ENCODE results near the gene SLC38A6. TPM values are rescaled to one million over a fixed set of nuclear protein-coding genes. Genes with fewer than 3 reads are reported as not detected.
"Not testable (repeated sequence)": the region's sequence is repeated elsewhere in the genome, so short reads cannot be mapped to it uniquely, and the experiment has no call there.

Gene SLC38A6
- total RNA-seq, 2 donors from 2014 or later, result 5.9 to 9.3 TPM

GRCh38 chr14:61064210-61064609, 83.2 kb downstream of the SLC38A6 start:
- intact Hi-C loops (cut with DNase I), result no loop called here
- ATAC-seq (no peak), DNase-seq (no peak)
- H3K27me3 ChIP-seq, result no peaks in the 10 kb centered on the region
- no peak overlapping the region for H3K27ac ChIP-seq
- TF ChIP-seq POLR2A (IDR thresholded peaks at IDR 0.05), result no peak
- TF ChIP-seq, protein P1, sequence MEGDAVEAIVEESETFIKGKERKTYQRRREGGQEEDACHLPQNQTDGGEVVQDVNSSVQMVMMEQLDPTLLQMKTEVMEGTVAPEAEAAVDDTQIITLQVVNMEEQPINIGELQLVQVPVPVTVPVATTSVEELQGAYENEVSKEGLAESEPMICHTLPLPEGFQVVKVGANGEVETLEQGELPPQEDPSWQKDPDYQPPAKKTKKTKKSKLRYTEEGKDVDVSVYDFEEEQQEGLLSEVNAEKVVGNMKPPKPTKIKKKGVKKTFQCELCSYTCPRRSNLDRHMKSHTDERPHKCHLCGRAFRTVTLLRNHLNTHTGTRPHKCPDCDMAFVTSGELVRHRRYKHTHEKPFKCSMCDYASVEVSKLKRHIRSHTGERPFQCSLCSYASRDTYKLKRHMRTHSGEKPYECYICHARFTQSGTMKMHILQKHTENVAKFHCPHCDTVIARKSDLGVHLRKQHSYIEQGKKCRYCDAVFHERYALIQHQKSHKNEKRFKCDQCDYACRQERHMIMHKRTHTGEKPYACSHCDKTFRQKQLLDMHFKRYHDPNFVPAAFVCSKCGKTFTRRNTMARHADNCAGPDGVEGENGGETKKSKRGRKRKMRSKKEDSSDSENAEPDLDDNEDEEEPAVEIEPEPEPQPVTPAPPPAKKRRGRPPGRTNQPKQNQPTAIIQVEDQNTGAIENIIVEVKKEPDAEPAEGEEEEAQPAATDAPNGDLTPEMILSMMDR (IDR thresholded peaks at IDR 0.05), result no peak
- no peaks in the 10 kb centered on the region for H3K36me3 ChIP-seq (replicated peaks in 1 of 2; ENCODE audit: insufficient read depth in 1 of 2, low read depth in 2 of 2)
- no peaks in the 10 kb centered on the region for H3K9me3 ChIP-seq
- 89 to 94% methylated on average over 2 of the region's 2 CpGs for WGBS, 2 donors
- no peak overlapping the region for H3K4me3 ChIP-seq
- H3K4me1 ChIP-seq, result no peaks in the 10 kb centered on the region

DNA sequence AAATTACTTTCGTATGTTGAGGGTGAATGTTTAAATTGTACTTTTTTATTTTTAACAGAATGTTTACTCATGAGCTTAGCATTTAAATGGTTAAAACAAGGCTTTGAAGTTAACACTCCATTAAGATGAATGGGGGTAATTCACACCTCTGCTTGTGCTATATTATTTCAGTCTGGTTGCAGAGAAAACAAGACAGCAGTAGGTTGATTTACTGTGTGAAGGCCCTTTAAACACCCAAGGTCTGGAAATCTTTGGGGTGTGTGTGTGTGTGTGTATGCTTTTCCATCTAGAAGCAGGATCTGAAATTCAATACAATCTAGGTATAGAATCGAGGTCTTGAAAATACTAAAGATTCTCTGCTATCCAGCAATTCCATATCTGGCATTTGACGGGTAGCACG, 83.8 kb downstream of the SLC38A6 start:
- no peak for ATAC-seq
- Histone ChIP-seq H3K4me1 (no peaks in the 10 kb centered on the region), H3K27me3 (no peaks in the 10 kb centered on the region), H3K36me3 (replicated peaks in 1 of 2; ENCODE audit: insufficient read depth in 1 of 2, low read depth in 2 of 2) (no peaks in the 10 kb centered on the region), H3K9me3 (no peaks in the 10 kb centered on the region), H3K4me3 (no peak overlapping the region), H3K27ac (no peak overlapping the region)
- TF ChIP-seq, protein P1 (IDR thresholded peaks at IDR 0.05), result no peak
- TF ChIP-seq POLR2A (IDR thresholded peaks at IDR 0.05), result no peak
- WGBS, 2 donors, result 88 to 94% methylated on average over 4 of the region's 4 CpGs
- intact Hi-C loops (cut with DNase I), result no loop called here
- DNase-seq, result no peak

DNA sequence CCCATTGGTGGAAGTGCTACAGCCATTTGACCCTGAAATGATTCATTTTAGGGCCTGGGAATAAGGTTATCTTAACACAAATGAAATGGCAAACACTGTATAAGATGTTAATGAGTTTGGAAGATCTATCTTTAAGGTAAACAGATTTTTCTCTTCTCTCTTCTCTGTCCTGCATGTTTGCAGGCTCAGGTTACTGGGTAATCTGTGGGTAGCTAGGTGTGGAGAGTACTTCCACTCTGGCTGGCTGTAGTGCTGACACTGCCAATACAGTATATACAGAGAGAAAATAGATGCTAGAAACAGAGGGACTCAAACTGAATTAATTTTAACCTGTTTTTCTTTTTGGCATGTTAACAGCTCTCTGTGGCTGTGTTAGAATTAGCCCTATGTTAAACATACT, 84.6 kb downstream of the SLC38A6 start:
- TF ChIP-seq POLR2A (IDR thresholded peaks at IDR 0.05), result no peak
- TF ChIP-seq, protein P1 (IDR thresholded peaks at IDR 0.05), result no peak
- Histone ChIP-seq H3K9me3 (no peaks in the 10 kb centered on the region), H3K27me3 (no peaks in the 10 kb centered on the region), H3K4me3 (no peak overlapping the region), H3K4me1 (no peaks in the 10 kb centered on the region), H3K27ac (no peak overlapping the region), H3K36me3 (replicated peaks in 1 of 2; ENCODE audit: insufficient read depth in 1 of 2, low read depth in 2 of 2) (no peaks in the 10 kb centered on the region)
- intact Hi-C loops (cut with DNase I), result no loop called here
- DNase-seq (no peak), ATAC-seq (no peak)

DNA sequence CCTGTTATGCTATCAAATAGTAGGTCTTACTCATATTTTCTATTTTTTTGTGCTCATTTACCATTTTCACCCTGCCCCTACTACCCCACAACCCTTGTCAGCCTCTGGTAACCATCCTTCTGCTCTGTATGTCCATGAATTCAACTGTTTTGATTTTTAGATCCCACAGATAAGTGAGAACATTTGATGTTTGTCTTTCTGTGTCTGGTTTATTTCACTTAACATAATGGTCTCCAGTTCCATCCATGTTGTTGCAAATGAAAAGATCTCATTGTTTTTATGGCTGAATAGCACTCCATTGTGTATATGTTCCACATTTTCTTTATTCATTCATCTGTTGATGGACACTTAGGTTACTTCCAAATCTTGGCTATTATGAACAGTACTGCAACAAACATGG, 91.4 kb downstream of the SLC38A6 start:
- intact Hi-C loops (cut with DNase I); H3K27me3 ChIP-seq; H3K9me3 ChIP-seq; H3K27ac ChIP-seq; ATAC-seq; DNase-seq; H3K4me3 ChIP-seq; H3K36me3 ChIP-seq (replicated peaks in 1 of 2; ENCODE audit: insufficient read depth in 1 of 2, low read depth in 2 of 2); H3K4me1 ChIP-seq: not testable (repeated sequence)

GRCh38 chr14:61074852-61075251, 93.8 kb downstream of the SLC38A6 start:
- no peaks in the 10 kb centered on the region for H3K36me3 ChIP-seq (replicated peaks in 1 of 2; ENCODE audit: insufficient read depth in 1 of 2, low read depth in 2 of 2)
- H3K27me3 ChIP-seq, result no peaks in the 10 kb centered on the region
- intact Hi-C loops (cut with DNase I), result no loop called here
- no peak overlapping the region for H3K4me3 ChIP-seq
- TF ChIP-seq, protein P1 (IDR thresholded peaks at IDR 0.05), result no peak
- TF ChIP-seq POLR2A (IDR thresholded peaks at IDR 0.05), result no peak
- 81 to 86% methylated on average over 3 of the region's 3 CpGs for WGBS, 2 donors
- no peak for DNase-seq
- no peak overlapping the region for H3K27ac ChIP-seq
- no peak for ATAC-seq
- H3K4me1 ChIP-seq, result no peaks in the 10 kb centered on the region
- H3K9me3 ChIP-seq, result no peaks in the 10 kb centered on the region

Measured in body of pancreas (tissue), 4 donors.